HG03457 (cell line): Measurements from ENCODE around the gene ALPG.
"Not testable (repeated sequence)": the region's sequence is repeated elsewhere in the genome, so short reads cannot be mapped to it uniquely, and the experiment has no call there.

Experiments
- ATAC-seq: cut with Tn5 transposase; IDR thresholded peaks from one replicate; pipeline ENCODE4 v1.9.1; 2021; ENCODE audit warnings: moderate number of reproducible peaks; ENCODE audit not compliant: unreplicated experiment

ALPG gene

DNA sequence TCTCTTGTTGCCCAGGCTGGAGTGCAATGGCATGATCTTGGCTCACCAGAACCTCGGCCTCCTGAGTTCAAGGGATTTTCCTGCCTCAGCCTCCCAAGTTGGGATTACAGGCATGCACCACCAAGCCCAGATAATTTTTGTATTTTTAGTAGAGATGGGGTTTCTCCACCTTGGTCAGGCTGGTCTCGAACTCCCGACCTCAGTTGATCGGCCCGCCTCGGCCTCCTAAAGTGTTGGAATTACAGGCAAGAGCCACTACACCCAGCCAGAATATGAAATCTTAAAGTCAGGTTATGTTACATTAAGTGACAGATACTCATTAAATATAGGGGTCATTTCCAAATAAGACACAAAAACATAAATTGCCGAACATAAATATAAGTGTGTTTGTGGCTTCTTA lies 12.2 kb upstream of the ALPG start:
- not testable (repeated sequence) for ATAC-seq

DNA sequence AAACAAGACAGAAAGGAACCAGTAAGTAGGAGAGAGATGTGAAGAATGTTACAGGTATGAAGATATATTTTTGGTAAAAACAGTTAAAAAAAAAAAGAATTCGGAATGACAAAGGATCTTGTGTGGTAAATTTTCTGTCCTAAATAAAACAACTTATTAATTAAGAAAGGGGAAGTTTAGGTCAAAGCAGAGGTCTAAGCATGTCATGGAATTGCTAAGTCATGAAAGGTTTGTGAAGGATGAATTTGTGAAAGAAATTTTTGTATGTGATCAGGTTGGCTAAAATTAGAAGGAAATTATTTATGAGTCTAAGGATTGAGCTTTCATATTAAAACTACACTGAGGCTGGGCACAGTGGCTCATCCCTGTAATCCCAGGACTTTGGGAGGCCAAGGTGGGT lies 11.1 kb upstream of the ALPG start:
- no peak for ATAC-seq

DNA sequence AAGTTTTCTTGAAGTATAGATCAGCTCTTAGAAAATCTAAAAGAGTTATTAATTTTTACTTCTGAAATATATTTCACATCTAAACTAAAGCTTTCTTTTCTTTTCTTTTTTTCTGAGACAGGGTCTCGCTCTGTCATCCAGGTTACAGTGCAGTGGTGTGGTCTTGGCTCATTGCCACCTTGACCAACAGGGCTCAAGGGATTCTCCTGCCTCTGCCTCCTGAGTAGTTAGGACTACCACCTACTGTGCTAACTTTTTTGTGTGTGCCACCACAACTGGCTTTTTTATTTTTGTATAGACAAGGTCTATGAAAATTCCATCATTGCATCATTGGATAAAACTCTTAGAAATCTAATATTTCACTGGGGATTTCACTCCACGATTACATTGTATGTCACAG lies 10.0 kb upstream of the ALPG start:
- no peak for ATAC-seq

DNA sequence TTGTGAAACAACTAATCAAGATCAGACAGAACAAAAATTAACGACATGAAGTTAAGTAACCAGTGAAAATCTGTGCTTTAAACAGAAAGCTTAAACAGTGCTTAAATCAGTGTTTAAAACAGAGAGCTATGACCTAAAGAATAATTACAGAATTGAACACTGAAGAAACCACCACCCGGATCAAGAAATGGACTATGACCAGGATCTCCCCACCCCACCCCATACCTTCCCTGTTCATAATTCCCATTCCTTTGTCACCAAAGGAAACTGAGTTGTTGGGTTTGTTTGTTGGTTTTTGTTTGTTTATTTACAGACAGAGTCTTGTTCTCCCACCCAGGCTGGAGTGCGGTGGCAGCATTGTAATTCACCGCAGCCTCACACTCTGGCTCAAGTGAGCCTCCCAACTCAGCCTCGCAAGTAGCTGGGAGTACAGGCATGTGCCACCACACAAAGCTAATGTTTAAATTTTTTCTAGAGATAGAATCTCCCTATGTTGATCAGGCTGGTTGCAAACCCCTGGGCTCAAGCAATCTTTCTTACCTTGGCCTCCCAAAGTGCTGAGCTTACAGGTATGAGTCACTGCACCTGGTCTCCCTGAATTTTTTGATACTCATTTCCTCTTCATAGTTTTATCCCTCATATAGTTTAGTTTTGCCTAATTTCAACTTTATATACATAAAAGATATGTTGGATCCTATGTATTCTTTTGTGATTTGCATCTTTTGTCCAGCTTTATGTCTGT lies 8.2 kb upstream of the ALPG start:
- no peak for ATAC-seq

DNA sequence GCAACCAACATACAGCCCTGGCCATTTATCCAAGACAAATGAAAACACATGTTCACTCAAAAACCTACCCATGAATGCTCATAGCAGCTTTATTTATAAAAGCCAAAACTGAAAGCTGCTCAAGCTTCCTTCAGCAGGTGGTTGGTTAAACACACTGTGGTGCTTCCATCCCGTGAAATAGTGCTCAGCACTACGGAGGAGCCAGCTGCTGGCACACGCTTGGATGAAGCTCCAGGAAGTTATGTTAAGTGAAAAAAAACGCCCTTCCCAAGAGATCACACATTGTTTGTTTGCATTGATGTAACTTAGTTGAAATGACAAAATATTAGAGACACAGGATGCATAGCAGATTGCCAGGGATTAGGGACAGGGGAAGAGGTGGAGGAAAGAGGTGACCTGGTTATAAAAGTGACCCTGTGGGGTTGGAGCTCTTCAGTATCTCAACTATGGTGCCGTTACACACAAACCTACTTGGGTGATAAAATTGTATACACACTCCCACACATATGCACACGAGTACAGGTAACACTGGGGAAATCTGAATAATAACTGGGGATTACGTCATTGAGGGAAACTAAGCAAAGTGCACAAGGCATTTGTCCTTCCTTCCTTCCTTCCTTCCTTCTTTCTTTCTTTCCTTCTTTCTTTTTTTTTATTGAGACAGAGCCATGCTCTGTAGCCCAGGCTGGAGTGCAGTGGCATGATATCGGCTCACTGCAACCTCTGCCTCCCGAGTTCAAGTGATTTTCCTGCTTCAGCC lies 6.2 kb upstream of the ALPG start:
- ATAC-seq = no peak

DNA sequence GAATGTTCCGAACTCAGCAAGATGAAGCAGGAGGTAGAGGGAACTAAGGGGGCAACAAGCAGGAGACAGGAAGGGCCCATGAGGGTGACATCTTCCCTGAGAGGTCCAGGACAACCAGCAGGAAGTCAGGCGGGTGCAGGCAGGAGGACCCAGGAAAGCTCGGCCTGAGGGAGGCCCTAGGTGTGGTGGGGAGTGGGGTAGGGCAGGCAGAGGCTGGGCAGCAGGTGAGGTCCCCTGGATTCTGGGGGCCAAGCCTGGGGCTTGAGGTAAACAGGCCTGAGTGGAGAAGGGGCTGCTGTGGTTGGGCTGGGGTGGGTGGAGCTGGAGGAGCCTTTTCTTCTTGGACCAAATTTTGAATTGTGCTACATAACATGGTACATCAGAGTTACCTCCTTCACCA lies 4.1 kb upstream of the ALPG start:
- no peak for ATAC-seq

DNA sequence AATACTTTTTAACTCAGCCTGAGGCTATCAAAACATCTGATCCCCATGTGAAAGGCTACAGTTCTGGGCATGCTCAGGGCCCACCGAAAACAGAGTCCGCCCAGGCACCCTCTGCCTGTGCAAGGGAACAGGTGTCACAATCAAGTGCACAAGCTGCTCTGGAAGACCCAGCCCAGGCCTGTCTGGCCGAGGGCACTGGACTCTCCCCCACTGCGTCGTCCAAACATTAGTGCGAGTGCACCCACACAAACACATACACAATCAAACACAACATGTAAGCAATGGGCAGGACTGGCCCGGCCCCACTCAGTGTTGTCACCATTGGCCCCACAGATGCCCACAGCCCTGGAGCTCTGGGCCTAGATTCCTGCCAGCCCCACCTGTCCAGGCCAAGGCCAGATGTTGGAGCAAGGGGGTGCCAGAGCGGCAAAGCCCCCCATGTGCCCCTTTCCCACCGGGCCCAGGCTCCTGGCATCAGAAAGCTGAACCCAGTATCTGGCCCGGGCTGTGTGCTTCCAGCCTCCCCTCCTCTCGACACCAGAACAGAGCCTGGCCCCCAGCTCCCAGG lies 617 bp upstream of the ALPG start:
- ATAC-seq = no peak

DNA sequence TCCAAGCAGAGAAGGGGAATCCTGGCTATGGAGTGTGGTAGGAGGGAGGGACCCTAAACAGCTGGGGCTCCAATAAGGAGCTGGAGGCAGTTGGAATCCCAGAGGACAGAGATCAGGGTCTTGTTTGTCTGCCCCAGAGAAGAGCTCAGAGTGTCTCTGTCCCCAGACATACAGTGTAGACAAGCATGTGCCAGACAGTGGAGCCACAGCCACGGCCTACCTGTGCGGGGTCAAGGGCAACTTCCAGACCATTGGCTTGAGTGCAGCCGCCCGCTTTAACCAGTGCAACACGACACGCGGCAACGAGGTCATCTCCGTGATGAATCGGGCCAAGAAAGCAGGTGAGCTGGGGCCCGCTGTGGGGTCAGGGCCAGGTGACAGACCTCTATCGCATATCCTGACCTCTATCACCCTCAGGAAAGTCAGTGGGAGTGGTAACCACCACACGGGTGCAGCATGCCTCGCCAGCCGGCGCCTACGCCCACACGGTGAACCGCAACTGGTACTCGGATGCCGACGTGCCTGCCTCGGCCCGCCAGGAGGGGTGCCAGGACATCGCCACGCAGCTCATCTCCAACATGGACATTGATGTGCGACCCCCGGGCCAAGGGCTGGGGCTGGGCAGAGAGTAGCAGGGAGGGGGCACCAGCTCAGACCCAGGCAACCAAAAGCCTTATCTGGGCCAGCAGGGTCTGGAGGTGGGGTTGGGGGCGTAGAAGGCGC lies 945 bp downstream of the ALPG start:
- not testable (repeated sequence) for ATAC-seq

DNA sequence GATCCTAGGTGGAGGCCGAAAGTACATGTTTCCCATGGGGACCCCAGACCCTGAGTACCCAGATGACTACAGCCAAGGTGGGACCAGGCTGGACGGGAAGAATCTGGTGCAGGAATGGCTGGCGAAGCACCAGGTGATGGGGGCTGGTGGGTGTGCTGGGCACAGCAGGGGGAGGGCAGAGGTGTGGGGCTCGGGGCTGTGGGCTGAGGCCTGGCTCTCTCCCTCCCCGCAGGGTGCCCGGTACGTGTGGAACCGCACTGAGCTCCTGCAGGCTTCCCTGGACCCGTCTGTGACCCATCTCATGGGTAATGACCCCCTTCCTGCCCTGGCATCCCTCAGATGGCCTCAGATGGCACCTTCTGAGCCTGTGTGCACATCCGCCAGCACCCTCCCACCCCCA lies 1.6 kb downstream of the ALPG start:
- ATAC-seq = not testable (repeated sequence)

DNA sequence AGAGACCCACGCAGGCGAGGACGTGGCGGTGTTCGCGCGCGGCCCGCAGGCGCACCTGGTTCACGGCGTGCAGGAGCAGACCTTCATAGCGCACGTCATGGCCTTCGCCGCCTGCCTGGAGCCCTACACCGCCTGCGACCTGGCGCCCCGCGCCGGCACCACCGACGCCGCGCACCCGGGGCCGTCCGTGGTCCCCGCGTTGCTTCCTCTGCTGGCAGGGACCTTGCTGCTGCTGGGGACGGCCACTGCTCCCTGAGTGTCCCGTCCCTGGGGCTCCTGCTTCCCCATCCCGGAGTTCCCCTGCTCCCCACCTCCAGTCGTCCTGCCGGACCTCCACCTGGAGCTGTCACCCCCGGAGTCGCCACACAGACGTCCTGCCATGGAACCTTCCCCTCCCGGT lies 3.0 kb downstream of the ALPG start:
- ATAC-seq = not testable (repeated sequence)

DNA sequence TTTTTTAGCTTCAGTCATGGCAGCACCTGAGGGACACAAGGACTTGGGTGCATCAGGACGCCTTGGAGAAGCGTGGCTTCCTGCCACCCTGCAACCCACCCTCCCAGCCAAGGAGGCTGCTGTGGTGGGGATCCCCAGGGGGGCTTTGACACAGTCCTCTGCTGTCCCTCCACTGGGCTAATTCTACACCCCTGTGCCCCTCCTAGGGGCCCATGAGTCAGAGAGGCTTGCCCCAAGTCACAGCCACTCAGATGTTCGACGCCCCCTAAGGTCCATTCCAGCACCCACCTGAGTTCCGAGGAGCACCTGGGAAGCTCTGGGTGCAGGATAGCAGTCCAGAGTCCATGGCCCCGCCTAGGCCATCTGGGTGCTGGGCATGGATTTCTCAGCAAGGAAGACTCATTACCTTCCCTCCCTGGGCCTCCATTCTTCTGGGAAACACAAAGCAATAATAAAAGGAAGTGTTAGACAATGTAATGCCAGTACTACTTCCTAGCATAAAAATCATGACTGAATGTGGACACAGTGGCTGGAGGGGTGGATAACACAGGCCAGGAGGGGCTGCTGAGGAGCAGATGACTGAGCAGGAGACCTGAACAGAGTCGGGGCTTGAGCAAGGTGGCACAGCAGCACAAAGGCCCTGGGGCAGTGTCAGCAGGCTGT lies 3.7 kb downstream of the ALPG start:
- ATAC-seq = no peak

DNA sequence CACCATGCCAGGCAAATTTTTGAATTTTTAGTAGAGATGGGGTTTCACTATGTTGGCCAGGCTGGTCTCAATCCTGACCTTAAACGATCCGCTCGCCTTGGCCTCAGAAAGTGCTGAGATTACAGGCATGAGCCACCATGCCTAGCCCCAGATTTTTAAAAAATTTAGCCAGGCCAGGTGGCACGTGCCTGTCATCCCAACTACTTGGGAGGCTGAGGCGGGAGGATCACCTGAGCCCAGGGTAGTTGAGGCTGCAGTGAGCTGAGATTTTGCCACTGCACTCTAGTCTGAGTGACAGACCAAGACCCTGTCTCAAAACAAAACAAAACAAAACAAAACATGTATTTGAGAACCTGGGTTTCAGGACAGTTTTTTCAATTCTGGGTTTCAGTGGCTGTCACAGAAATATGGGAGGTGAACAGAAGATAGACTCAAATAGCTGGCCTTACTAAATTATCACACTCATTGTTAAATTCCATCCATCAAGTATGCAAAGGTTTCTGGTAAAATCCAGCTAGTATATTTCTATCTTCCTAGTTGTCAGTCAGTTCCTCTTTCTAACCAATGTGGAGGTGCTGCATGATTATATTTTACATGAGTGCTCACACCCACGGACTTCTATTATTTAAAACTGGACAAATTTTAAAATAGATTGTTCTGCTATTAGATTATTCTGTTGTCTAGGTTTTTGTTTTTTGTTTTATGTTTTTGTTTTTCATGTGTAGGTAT lies 5.4 kb downstream of the ALPG start:
- no peak for ATAC-seq

DNA sequence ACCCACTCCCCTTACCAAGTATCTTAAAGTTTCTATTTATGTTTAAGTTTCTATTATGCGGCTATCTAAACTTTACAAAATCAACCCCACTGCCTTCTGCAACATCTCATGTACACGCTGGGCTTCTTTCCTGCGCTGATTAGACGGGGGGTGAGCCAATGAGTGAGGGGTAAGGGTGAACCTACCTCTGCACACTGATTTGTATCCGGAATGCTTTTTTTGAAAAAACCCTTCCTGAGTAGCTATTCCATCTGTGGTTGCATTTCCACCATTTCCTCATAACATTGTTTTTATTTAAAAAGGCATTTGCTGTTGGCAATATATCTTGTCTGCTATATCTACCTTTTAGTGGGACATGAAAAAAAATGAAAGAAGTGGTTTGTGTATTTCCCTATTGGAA lies 6.3 kb downstream of the ALPG start:
- no peak for ATAC-seq

DNA sequence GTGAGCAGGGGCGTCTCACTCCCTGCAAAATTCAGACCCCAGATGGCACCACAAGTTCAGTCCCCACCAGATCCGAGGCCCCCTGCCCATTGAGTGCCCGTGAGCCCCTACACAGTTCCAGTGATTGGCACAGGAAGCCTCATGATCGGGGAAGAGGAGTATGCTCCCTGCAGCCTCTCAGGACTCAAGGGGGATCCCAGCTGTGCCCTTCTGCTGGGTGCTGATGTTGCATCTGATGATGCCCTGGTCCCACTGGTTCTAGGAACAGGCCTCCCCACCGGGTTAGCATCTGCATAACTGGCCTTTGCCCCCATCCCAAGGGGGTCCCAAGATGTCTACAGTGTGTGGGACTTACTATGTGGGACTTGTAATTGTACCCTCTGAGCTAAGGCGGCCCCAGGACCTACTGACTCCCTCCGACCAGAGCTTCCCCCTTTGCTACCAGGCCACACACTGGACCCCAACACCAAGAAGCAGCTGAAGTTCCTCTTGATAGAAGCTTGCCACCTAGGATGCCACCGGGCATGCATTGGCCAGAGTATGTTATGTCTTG lies 8.6 kb downstream of the ALPG start:
- ATAC-seq = no peak

DNA sequence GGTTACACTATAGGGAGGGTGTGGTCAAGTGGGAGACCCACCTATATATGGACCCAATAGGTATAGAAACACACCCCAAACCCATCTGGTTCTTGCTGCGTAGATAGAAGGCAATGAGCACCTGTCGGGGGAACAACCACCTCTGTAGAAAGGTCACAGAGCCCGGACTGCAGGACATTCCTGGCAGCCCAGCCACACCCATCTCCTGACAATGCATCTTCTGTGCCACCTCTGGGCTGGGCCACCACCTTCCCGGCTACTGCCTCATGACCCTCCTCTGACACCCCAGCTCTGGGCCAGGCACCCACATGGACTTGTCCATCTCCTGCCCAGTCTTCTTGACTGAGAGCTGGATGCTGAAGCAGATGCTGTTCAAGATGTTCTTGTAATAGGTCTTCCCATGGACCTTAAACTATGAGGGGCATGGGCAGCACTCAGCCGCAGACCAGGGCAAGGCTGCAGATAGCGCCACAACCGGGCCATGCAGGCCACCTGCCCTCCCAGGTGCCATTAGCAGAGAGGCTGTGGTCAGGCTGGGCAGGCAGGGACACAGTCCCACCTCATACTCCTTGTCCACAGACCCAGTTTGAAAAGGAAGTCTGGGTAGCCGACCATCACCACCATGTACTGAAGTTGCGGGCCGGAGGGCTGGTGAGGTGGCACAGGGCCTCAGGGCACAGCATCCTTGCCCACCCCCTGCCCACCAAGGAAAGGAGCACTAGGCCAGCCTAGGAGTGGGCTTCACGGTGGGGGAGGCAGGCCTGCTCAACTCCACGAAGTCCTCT lies 9.3 kb downstream of the ALPG start:
- no peak for ATAC-seq

DNA sequence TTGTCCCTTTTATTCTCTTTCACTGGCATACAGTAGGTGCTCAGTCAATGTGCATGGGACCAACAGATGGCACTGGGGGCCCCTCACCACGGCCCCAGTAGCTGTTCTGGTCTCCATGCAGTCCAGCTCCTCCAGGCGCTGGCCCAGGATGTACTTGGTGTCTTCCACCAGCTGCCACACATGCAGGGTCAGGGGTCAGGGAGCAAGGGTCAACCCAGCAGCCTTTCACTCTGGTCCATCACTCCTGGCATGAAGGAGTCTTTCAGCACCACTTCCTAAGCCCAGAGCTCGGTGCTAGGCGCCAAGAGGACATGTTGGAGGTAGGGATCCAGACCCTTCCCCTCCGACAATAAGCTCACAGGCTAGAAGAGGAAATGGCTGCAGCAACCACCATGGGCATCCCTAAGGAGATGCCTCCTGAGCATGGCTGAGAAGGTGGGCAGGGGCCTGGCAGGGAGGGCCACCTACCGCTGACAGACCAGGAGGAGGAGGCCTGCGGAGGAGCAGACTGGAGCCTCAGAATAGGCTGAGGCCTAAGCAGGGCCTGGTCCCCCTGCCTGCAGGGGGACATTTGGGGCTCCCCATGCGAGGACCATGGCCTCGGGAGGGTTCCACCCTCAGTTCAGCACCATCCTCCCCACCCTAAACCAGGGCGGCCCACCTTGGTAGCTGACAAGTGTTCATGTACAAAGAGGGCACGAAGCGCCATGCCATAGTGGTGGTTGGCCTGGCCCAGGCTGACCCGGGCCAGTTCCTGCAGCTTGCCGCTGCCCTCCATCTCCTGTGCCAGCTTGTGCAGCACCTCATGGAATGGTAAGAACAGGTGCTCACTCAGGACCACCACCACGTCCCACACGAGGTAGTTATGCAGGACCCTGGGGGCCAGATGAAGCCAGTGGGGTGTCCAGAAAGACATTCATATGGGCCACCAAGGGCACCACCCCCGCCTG lies 10.2 kb downstream of the ALPG start:
- ATAC-seq = no peak

DNA sequence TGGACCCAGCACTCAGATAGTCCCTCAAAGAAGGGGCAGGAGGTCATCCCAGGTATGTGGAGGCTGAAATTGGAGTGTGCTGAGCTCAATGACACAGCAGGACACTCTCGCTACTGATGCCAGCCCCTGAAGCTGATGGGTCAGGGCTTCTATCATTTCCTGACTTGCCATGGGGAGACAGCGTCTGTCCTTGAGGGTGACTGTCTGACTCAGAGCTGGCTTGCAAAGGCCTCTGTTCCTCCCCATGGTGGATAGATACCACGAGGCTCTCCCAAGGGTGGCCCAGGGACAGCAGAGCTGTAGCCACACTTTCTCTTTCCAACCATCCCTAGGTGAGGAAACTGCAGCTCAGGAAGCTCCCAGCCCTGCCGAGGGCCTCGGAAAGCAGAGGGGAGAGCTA lies 10.8 kb downstream of the ALPG start:
- no peak for ATAC-seq

DNA sequence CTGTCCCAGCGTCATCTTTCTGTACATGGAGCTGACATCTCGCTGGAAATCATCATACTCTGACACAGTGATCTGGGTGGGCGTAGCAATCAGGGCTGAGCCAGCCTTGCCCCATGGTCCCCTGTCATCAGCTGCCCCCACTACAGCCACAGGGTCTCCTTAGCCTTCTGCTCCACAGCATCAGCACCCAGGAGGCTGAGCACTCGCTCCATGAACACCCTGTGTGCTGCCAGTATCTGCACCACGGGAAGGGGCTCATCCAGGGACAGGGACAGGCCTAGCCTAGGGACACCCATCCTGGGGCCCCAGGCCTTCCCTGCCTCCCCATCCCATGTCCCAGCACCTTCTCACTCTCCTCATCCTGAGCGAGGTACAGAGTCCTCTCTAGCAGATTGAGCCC lies 11.4 kb downstream of the ALPG start:
- no peak for ATAC-seq
